ENCODE data around the gene C6.

DNA sequence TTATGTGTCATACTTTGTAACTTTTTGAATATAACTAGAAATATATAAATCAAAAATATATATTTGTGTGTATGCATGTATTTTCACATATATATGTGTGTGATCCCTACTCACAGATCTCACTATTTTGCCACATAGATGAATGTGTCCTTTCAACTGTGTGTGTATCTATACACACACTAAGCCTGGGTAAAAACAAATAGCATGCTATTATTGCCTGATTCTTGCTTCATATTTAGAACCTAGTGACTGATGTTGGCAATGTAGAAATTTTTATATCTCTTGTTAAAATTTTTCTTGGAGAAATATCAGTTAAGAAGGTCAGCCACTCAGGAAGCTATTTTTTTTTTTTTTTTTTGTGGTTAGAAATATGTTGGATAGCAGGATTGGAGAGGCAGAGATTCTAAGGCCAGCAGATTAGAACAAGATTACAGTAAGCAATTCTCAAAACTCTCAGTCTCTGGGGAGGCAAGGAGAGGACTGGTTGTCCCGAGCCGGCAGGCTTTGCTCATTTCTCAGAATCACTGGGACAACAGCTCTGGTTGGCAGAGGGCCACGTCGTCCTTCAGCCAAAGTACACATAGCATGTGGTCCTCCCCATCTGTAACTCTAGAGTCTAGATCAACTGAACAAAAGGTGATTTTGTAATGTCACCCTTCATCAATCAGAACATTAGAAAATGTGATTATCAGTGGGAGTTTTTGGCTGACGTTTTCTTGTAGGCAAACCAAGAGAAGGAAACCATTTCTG is 19.7 kb downstream of the C6 start:
- TF ChIP-seq POLR2A (IDR thresholded peaks at IDR 0.05) (no peak), CTCF (IDR thresholded peaks at IDR 0.05) (no peak)

Measured in body of pancreas (tissue), 4 donors.